D721Med (cell line): ENCODE data around the gene PSMC3IP.
A peak's percentile ranks its signal among the peaks of the same experiment; 100 is the strongest.
"Not testable (repeated sequence)": the region's sequence is repeated elsewhere in the genome, so short reads cannot be mapped to it uniquely, and the experiment has no call there.

Experiments used
- DNase-seq: peaks from one replicate; pipeline ENCODE4 v3.0.0; 2011; ENCODE audit warnings: low spot score; ENCODE audit not compliant: insufficient read length
- FAIRE-seq: peaks from 2 replicates; lab custom pipeline; 2011; peaks lifted over from hg19 to GRCh38; lab: Jason Lieb, UNC
- TF ChIP-seq, protein P1 (sequence below): IDR thresholded peaks from 2 replicates; pipeline ENCODE4 v1.5.1; 2012; ENCODE audit warnings: mild to moderate bottlenecking, control low read depth; ENCODE audit not compliant: insufficient read depth; ENCODE audit errors: missing control alignments

The PSMC3IP gene

DNA sequence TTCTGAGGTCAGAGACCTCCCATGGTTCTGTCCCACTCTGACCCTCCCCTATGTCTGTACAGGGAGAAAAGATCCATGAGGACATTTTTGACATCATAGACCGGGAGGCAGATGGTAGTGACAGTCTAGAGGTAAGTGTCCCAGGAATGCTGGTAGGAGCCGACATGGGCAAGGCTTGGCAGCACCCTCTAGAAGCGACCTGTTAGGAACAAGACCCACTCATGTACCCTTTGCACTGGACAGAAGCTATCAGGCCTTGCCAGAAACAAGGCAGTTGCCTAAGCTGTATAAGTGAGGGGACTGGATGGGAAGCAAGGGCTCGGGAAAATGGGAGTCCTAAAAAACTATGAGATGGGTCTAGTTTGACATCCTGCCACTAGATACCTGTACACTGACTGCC, 34.5 kb upstream of the PSMC3IP start:
- FAIRE-seq, result no peak
- TF ChIP-seq, protein P1, sequence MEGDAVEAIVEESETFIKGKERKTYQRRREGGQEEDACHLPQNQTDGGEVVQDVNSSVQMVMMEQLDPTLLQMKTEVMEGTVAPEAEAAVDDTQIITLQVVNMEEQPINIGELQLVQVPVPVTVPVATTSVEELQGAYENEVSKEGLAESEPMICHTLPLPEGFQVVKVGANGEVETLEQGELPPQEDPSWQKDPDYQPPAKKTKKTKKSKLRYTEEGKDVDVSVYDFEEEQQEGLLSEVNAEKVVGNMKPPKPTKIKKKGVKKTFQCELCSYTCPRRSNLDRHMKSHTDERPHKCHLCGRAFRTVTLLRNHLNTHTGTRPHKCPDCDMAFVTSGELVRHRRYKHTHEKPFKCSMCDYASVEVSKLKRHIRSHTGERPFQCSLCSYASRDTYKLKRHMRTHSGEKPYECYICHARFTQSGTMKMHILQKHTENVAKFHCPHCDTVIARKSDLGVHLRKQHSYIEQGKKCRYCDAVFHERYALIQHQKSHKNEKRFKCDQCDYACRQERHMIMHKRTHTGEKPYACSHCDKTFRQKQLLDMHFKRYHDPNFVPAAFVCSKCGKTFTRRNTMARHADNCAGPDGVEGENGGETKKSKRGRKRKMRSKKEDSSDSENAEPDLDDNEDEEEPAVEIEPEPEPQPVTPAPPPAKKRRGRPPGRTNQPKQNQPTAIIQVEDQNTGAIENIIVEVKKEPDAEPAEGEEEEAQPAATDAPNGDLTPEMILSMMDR, result no peak
- DNase-seq, result no peak

DNA sequence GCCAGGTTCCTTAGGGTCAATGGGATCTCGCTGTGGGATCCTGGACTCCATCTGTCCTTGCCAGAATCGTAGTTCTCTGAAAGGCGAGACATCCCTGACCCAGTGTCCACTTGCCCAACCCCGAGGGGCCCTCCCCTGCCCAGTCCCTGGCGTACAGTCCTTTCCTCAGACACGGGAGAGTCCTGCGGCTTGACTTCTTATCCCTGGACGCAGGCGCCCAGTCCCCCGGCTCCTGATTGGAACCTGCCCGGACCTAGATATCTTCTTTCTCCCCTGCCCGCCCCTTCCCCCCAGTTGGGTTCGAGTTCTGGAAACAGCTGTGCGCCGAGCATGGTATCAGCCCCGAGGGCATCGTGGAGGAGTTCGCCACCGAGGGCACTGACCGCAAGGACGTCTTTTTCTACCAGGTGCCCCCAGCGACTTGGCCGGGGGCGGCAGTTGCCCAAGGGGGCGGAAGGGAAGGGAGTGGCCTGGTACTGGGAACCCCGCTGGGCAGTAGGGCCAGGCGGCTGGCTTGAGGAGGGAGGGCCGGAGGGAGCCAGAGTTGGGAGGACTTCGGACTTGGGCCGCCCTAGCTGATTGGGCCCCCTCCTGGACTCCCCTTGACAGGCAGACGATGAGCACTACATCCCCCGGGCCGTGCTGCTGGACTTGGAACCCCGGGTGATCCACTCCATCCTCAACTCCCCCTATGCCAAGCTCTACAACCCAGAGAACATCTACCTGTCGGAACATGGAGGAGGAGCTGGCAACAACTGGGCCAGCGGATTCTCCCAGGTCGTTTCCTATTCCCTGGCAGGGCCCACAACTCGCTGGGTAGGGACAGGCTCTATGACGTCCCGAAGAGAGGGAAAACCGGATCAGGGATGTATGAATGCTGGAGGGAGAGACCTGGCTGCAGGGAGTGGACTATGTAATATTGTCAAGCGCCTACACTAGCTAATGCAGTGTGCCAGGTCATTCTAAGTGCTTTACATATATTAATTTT, 32.6 kb upstream of the PSMC3IP start:
- FAIRE-seq, DNase-seq: not testable (repeated sequence)

- peak; percentile 94 for DNase-seq
- TF ChIP-seq, protein P1, result no peak
- FAIRE-seq, result no peak
Observed at GRCh38 chr17:42609182-42609813, 31.8 kb upstream of the PSMC3IP start, which contains the start of the genes RETREG3 and TUBG1. Gene RETREG3, minus strand, starts transcription at chr17:42609374. Its CDS starts 50 bp downstream, at chr17:42609324. Gene TUBG1, plus strand, starts transcription at chr17:42609683. Its CDS starts 55 bp downstream, at chr17:42609738.

GRCh38 chr17:42608305-42609181, 31.0 kb upstream of the PSMC3IP start:
- no peak for FAIRE-seq
- TF ChIP-seq, protein P1, result no peak
- DNase-seq, result no peak

DNA sequence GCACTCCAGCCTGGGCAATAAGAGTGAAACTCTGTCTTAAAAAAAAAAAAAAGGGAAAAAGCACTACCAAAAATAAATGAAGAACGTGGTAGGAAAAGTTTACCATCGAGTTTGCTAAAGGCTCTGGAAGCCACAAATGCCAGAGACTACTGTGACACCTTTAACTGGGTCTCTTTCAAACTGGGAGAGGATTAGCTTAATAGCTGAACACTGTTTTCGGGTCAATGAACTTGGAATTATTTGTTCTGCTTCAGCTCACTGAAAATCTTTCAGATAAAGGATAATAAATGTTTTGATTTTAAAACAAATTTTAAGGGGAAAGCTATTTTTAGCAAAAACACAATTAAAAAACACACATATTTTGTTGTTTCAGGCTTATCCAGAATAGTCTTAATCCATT, 30.2 kb upstream of the PSMC3IP start:
- no peak for FAIRE-seq
- TF ChIP-seq, protein P1, result no peak
- DNase-seq, result no peak

- no peak for DNase-seq
- FAIRE-seq, result no peak
- TF ChIP-seq, protein P1, result no peak
Observed at GRCh38 chr17:42603318-42603717, 25.8 kb upstream of the PSMC3IP start.

GRCh38 chr17:42598905-42599304, 21.4 kb upstream of the PSMC3IP start:
- DNase-seq (no peak), FAIRE-seq (no peak)
- TF ChIP-seq, protein P1, result no peak
